Pancreas (tissue), 10 donors: ENCODE data around the gene DAZAP2. TPM values are rescaled to one million over a fixed set of nuclear protein-coding genes. Genes with fewer than 3 reads are reported as not detected.

ENCODE experiments used
- ATAC-seq, 4 donors: fragments of 200-7000 bp; cut with Tn5 transposase; one replicate each; pipeline versions ENCODE4 v1.8.0 to v1.9.1; 2020; ENCODE audit warnings: mild to moderate bottlenecking in 4 of 4, moderate library complexity in 4 of 4
- DNase-seq, 6 donors: peaks; one replicate each; pipeline ENCODE4 v3.0.0-alpha.2; 2020
- FAIRE-seq: peaks from 2 replicates; lab custom pipeline; 2012; peaks lifted over from hg19 to GRCh38; lab: Jason Lieb, UNC
- H3K27ac ChIP-seq, 4 donors: fragments of 200-600 bp; sonication (generic); 1 replicate in 3 of 4; 2 replicates in 1 of 4; pipeline versions ENCODE4 v1.5.0 to v1.8.0; 2020
- H3K27me3 ChIP-seq, 4 donors: fragments of 200-600 bp; one replicate each; pipeline ENCODE4 v1.8.0; 2021
- H3K36me3 ChIP-seq, 3 donors: fragments of 200-600 bp; sonication (generic) in 1 of 3; one replicate each; pipeline versions ENCODE4 v1.5.0 to v1.8.0; 2020 to 2021
- H3K4me1 ChIP-seq, 3 donors: fragments of 200-600 bp; one replicate each; pipeline ENCODE4 v1.8.0; 2021
- H3K4me3 ChIP-seq, 4 donors: fragments of 200-600 bp; sonication (generic) in 2 of 4; one replicate each; pipeline versions ENCODE4 v1.5.0 to v1.8.0; 2020 to 2021
- H3K9me3 ChIP-seq, 4 donors: fragments of 200-600 bp; one replicate each; pipeline ENCODE4 v1.8.0; 2021
- WGBS, 2 donors: extraction: QIAGEN DNeasy Blood & Tissue Kit; methylation state at CpG; one replicate each; pipeline ENCODE4 v1.1.7; 2013; 5-methylcytosine and 5-hydroxymethylcytosine counted together
- intact Hi-C, 3 donors: fragments of 100-400 bp; cut with DNase I; formaldehyde crosslinking; loops; one replicate each; pipeline versions ENCODE4 v1.11.1 to v1.14.2; 2022
- polyA plus RNA-seq, 2 donors: library from polyadenylated mRNA; stranded (reverse); fragments of 200-250 nt; gene quantifications; one replicate each; pipeline ENCODE4 v1.2.3, GENCODE V29; 2013
- total RNA-seq, 6 donors: library from RNA; stranded (reverse); fragmentation: NEBNext Ultra II Directional in 4 of 6; extraction: Animal tissue kit (Norgen Biotek cat#: 25700) in 4 of 6; gene quantifications; one replicate each; pipeline versions ENCODE4 v1.2.1 to v1.2.4, GENCODE V29; 2021 to 2023
- TF ChIP-seq, protein P1 (sequence below), 4 donors: fragments of 200-600 bp; sonication (generic) in 3 of 4; IDR thresholded peaks; one replicate each; pipeline versions ENCODE4 v1.5.0 to v1.8.0; 2021; ENCODE audit warnings: antibody characterized with exemption in 4 of 4
- donor health status: healthy with polysubstance abuse.
- donor health status: DM: no; HTN: no; CAD: no; lungs with moderate emphysema.
- donor health status: DM: no; HTN: no; CAD: no.
- donor health status: control.
- donor health status: control.
- donor health status: Bipolar disorder and iron deficiency.
- donor health status: DM: yes; HTN: yes; CAD: no.
- donor health status: DM: no; HTN: no; CAD: no.
- donor health status: DM: no; HTN: no; CAD: no.
- donor health status: DM: yes; HTN: yes; CAD: no.

Gene DAZAP2
- total and polyA plus RNA-seq, 8 donors = 43.1 to 123 (median 63.6) TPM

DNA sequence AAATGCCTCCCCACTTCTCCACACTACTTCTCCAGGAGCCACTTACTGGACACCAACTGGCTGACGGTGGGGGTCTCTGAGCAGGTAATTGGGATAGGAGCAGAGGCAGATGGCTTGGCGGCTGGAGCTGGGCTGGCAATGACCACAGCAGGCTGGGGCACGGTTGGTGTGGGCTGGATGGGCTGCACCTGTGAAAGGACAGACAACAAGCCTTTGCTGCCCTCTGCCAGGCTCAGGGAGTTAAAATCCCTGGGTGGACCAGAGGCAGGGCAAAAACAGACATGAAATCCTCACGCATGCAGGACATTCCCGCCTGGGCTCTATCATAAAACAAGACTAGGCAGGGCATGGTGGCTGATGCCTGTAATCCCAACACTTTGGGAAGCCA is 46.3 kb upstream of the DAZAP2 start:
- H3K36me3 ChIP-seq = no peaks in the 10 kb centered on the region

DNA sequence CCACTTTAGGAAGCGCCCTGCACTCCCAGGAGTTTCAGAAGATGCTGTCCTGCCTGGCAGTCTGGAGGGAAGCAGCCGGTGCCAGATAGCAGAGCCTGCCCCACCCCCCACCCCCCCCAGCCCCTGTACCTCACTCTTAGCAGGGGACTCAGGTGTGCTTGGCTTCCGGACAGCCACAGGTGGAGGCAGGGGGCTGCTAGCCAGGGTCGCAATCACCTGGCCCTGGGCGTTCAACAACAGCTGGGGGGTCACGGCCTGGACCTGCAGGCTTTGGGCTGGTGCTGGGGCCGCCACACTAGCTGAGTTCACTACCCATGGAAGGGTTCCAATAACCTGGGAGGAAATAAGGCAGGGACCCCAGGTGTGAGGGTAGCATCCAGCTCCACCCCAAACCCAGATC is 42.8 kb upstream of the DAZAP2 start:
- DNase-seq = no peak
- H3K9me3 ChIP-seq = no peaks in the 10 kb centered on the region
- H3K27ac ChIP-seq = no peak overlapping the region
- no peaks in the 10 kb centered on the region for H3K4me1 ChIP-seq
- no peak for FAIRE-seq
- H3K36me3 ChIP-seq = no peaks in the 10 kb centered on the region
- ATAC-seq = no peak
- no peaks in the 10 kb centered on the region for H3K27me3 ChIP-seq
- no peak overlapping the region for H3K4me3 ChIP-seq
- TF ChIP-seq, protein P1, sequence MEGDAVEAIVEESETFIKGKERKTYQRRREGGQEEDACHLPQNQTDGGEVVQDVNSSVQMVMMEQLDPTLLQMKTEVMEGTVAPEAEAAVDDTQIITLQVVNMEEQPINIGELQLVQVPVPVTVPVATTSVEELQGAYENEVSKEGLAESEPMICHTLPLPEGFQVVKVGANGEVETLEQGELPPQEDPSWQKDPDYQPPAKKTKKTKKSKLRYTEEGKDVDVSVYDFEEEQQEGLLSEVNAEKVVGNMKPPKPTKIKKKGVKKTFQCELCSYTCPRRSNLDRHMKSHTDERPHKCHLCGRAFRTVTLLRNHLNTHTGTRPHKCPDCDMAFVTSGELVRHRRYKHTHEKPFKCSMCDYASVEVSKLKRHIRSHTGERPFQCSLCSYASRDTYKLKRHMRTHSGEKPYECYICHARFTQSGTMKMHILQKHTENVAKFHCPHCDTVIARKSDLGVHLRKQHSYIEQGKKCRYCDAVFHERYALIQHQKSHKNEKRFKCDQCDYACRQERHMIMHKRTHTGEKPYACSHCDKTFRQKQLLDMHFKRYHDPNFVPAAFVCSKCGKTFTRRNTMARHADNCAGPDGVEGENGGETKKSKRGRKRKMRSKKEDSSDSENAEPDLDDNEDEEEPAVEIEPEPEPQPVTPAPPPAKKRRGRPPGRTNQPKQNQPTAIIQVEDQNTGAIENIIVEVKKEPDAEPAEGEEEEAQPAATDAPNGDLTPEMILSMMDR (IDR thresholded peaks at IDR 0.05) = no peak
- 91 to 94% methylated on average over 7 of the region's 7 CpGs for whole genome bisulfite sequencing, 2 donors
- intact Hi-C loops = no loop called here

More for the DNA sequence above, 46.3 kb upstream of the DAZAP2 start:
- no peak for FAIRE-seq
- intact Hi-C loops = no loop called here
- Histone ChIP-seq H3K4me3 (no peak overlapping the region), H3K4me1 (no peaks in the 10 kb centered on the region), H3K27ac (no peak overlapping the region), H3K27me3 (no peaks in the 10 kb centered on the region), H3K9me3 (no peaks in the 10 kb centered on the region)
- WGBS, 2 donors = 86 to 87% methylated on average over 5 of the region's 5 CpGs
- TF ChIP-seq, protein P1 (IDR thresholded peaks at IDR 0.05) = no peak
- ATAC-seq = no peak
- no peak for DNase-seq

GRCh38 chr12:51196547-51196946 is 42.1 kb upstream of the DAZAP2 start:
- H3K4me3 ChIP-seq = no peak overlapping the region
- no peak for FAIRE-seq
- H3K9me3 ChIP-seq = no peaks in the 10 kb centered on the region
- TF ChIP-seq, protein P1 (IDR thresholded peaks at IDR 0.05) = no peak
- no peak for ATAC-seq
- intact Hi-C loops = no loop called here
- H3K4me1 ChIP-seq = no peaks in the 10 kb centered on the region
- no peak for DNase-seq
- no peaks in the 10 kb centered on the region for H3K27me3 ChIP-seq
- H3K36me3 ChIP-seq = no peaks in the 10 kb centered on the region
- 87 to 89% methylated on average over 9 of the region's 9 CpGs for WGBS, 2 donors
- no peak overlapping the region for H3K27ac ChIP-seq

DNA sequence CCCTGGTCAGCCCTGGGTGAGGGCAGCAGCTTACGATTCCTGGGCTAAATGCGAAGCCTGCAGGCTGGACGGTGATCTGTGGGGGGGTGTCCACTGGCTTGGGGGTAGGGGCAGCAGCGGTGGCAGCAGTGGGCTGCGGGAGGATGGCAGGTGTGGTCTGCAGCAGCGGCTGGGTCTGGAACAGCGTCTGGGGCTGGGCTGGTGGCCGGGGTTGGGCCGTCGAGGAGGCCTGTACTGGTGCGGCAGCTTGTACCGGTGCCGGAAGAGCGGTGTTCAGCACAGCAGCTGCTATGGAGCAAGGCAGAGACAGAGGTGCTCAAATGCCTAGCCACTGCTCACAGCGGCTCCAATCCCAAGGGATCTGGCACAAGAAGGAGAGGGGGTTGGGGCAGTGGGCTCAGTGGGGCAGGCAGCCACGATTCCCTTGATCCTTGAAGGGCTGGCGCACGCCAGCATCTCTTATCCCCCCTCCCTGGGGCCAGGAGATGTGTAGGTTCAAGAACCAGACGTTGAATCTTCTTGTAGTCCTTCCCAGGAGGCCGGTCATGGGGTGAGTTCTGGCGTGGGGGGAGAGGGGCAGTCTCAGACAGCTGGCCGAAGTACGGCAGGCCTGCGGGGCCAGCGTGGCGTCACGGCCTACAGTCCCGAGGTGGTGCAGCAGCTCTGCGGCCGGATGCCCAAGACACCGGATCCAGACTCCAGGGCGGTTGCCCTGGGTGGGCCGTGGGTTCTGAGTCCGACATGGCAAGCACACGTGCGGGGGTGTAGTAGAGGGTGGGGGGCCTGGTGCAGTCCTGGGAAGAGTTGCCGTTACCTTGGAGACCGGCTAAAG is 40.7 kb upstream of the DAZAP2 start:
- Histone ChIP-seq H3K9me3 (no peaks in the 10 kb centered on the region), H3K27me3 (no peaks in the 10 kb centered on the region), H3K4me1 (no peaks in the 10 kb centered on the region), H3K36me3 (no peaks in the 10 kb centered on the region), H3K27ac (no peak overlapping the region), H3K4me3 (no peak overlapping the region)
- intact Hi-C loops = no loop called here
- ATAC-seq (no peak), FAIRE-seq (no peak), DNase-seq (no peak)
- TF ChIP-seq, protein P1 (IDR thresholded peaks at IDR 0.05) = no peak
- WGBS, 2 donors = 93 to 95% methylated on average over 38 of the region's 38 CpGs
